ENCODE data around the gene FNDC7.

FNDC7 gene

DNA sequence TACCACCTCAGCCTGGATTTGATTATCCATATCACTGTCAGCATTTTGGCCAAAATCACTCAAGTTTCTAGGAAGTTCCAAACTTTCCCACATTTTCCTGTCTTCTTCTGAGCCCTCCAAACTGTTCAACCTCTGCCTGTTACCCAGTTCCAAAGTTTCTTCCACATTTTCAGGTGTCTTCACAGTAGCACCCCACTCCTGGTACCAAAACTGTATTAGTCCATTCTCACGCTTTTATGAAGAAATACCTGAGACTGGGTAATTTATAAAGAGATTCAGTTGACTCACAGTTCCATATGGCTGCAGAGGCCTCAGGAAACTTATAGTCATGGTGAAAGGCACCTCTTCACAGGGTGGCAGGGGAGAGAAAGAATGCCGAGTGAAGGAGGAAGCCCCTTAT, 73.2 kb downstream of the FNDC7 start:
- no peak for TF ChIP-seq CTCF (IDR thresholded peaks at IDR 0.05)

- no peak for TF ChIP-seq CTCF (IDR thresholded peaks at IDR 0.05)
Observed at GRCh38 chr1:108791790-108792189, 79.1 kb downstream of the FNDC7 start.
